B cell (primary cell): Measurements from ENCODE around the gene DCTN3.

Experiments
- CTCF ChIP-seq: fragments of 200-600 bp; IDR thresholded peaks from one replicate; pipeline ENCODE4 v1.8.0; 2022; ENCODE audit warnings: antibody characterized with exemption, mild to moderate bottlenecking
- EZH2 ChIP-seq: IDR thresholded peaks from 2 replicates; pipeline ENCODE4 v1.6.1; 2012; ENCODE audit warnings: borderline replicate concordance, low read depth, mild to moderate bottlenecking, moderate library complexity, low read length; ENCODE audit not compliant: insufficient read depth, poor library complexity, severe bottlenecking

- no peak for TF ChIP-seq CTCF
- TF ChIP-seq EZH2 = no peak
Observed at GRCh38 chr9:34647651-34648050, 27.4 kb upstream of the DCTN3 start.
